Left lung (tissue), 10 donors: ENCODE measurements around the gene MGA. TPM values are rescaled to one million over a fixed set of nuclear protein-coding genes. Genes with fewer than 3 reads are reported as not detected.
A peak's percentile ranks its signal among the peaks of the same experiment; 100 is the strongest.

Experiments used
- ATAC-seq: fragments of 200-7000 bp; cut with Tn5 transposase; one replicate; pipeline ENCODE4 v1.9.1; 2020; ENCODE audit warnings: moderate library complexity
- DNase-seq, 4 donors: peaks; one replicate each; pipeline ENCODE4 v3.0.0-alpha.2; 2013 to 2020
- H3K27ac ChIP-seq, 2 donors: fragments of 200-600 bp; sonication (generic) in 1 of 2; one replicate each; pipeline versions ENCODE4 v1.5.0 to v1.8.0; 2020 to 2021
- H3K27me3 ChIP-seq, 2 donors: fragments of 200-600 bp; sonication (generic) in 1 of 2; one replicate each; pipeline versions ENCODE4 v1.5.0 to v1.8.0; 2020 to 2021
- H3K36me3 ChIP-seq, 2 donors: fragments of 200-600 bp; sonication (generic) in 1 of 2; one replicate each; pipeline versions ENCODE4 v1.5.0 to v1.8.0; 2020 to 2021
- H3K4me1 ChIP-seq, 2 donors: fragments of 200-600 bp; one replicate each; pipeline ENCODE4 v1.8.0; 2021
- H3K4me3 ChIP-seq, 2 donors: fragments of 200-600 bp; sonication (generic) in 1 of 2; one replicate each; pipeline versions ENCODE4 v1.5.0 to v1.8.0; 2020 to 2021; ENCODE audit warnings: mild to moderate bottlenecking in 1 of 2
- H3K9me3 ChIP-seq, 2 donors: fragments of 200-600 bp; sonication (generic) in 1 of 2; one replicate each; pipeline versions ENCODE4 v1.5.0 to v1.8.0; 2020 to 2021
- CTCF ChIP-seq, 2 donors: fragments of 200-600 bp; sonication (generic) in 1 of 2; IDR thresholded peaks; one replicate each; pipeline versions ENCODE4 v1.5.0 to v1.8.0; 2021; ENCODE audit warnings: antibody characterized with exemption in 2 of 2
- intact Hi-C, 2 donors: fragments of 100-400 bp; cut with DNase I; formaldehyde crosslinking; loops; one replicate each; pipeline versions ENCODE4 v1.11.2 to v1.14.2; 2022
- polyA plus RNA-seq, 6 donors: library from polyadenylated mRNA; unstranded; fragments of 120-200 nt; gene quantifications; one replicate each; pipeline ENCODE4 v1.2.1, GENCODE V29; 2013; ENCODE audit not compliant: insufficient read length in 6 of 6
- total RNA-seq, 2 donors: library from RNA; stranded (reverse); fragmentation: NEBNext Ultra II Directional; extraction: Animal tissue kit (Norgen Biotek cat#: 25700); gene quantifications; one replicate each; pipeline ENCODE4 v1.2.1, GENCODE V29; 2021
- donor health status: DM: no; HTN: yes; CAD: no.
- donor health status: DM: no; HTN: no; CAD: no.

The MGA gene
- total and polyA plus RNA-seq, 8 donors, result 33.4 to 41.7 (median 39.2) TPM

- Histone ChIP-seq H3K36me3 (no peaks in the 10 kb centered on the region), H3K27me3 (no peaks in the 10 kb centered on the region), H3K4me1 (peaks cover 12% of the 10 kb centered on the region in 2 donors), H3K27ac (peak overlapping the region; percentile 80 to 94), H3K9me3 (no peaks in the 10 kb centered on the region), H3K4me3 (peak overlapping the region; percentile 39 to 51)
- no peak for DNase-seq
- peak; percentile 1 for ATAC-seq
- intact Hi-C loops, result no loop called here
- TF ChIP-seq CTCF (IDR thresholded peaks at IDR 0.05), result no peak
These were observed 893 bp downstream of the MGA start for GRCh38 chr15:41661078-41661517.

GRCh38 chr15:41661518-41662225 is 1.5 kb downstream of the MGA start:
- peaks cover 12% of the 10 kb centered on the region in 2 donors for H3K4me1 ChIP-seq
- TF ChIP-seq CTCF (IDR thresholded peaks at IDR 0.05), result no peak
- H3K4me3 ChIP-seq, result peak overlapping the region; percentile 39 to 51
- peak; percentile 52 for ATAC-seq
- no peaks in the 10 kb centered on the region for H3K27me3 ChIP-seq
- peak; percentile 72 to 94 (median 84) for DNase-seq
- peak overlapping the region; percentile 64 to 94 for H3K27ac ChIP-seq
- H3K36me3 ChIP-seq, result no peaks in the 10 kb centered on the region
- intact Hi-C loops, result no loop called here
- no peaks in the 10 kb centered on the region for H3K9me3 ChIP-seq

GRCh38 chr15:41666353-41666920 is 6.2 kb downstream of the MGA start:
- TF ChIP-seq CTCF (IDR thresholded peaks at IDR 0.05), result no peak
- Histone ChIP-seq H3K9me3 (no peaks in the 10 kb centered on the region), H3K36me3 (peaks cover 0 to 13% of the 10 kb centered on the region in 2 donors), H3K4me3 (no peak overlapping the region), H3K4me1 (peaks cover 5 to 18% of the 10 kb centered on the region in 2 donors), H3K27ac (no peak overlapping the region), H3K27me3 (no peaks in the 10 kb centered on the region)
- no peak for ATAC-seq
- no peak for DNase-seq
- intact Hi-C loops, result no loop called here

- Histone ChIP-seq H3K27me3 (no peaks in the 10 kb centered on the region), H3K4me3 (no peak overlapping the region), H3K9me3 (no peaks in the 10 kb centered on the region), H3K27ac (no peak overlapping the region), H3K36me3 (peaks cover 0 to 13% of the 10 kb centered on the region in 2 donors), H3K4me1 (peaks cover 0 to 19% of the 10 kb centered on the region in 2 donors)
- intact Hi-C loops, result no loop called here
- TF ChIP-seq CTCF (IDR thresholded peaks at IDR 0.05), result no peak
- DNase-seq (no peak), ATAC-seq (no peak)
These were observed 9.5 kb downstream of the MGA start for GRCh38 chr15:41669701-41670100.
